ENCODE results near the gene NUP160. TPM values are rescaled to one million over a fixed set of nuclear protein-coding genes. Genes with fewer than 3 reads are reported as not detected.

NUP160 gene
- total and polyA plus RNA-seq, 10 of the 15 experiments (the other 5 are each of a cell fraction or from before 2014, with no cell fraction given), result 24.0 to 87.6 (median 54.6) TPM

DNA sequence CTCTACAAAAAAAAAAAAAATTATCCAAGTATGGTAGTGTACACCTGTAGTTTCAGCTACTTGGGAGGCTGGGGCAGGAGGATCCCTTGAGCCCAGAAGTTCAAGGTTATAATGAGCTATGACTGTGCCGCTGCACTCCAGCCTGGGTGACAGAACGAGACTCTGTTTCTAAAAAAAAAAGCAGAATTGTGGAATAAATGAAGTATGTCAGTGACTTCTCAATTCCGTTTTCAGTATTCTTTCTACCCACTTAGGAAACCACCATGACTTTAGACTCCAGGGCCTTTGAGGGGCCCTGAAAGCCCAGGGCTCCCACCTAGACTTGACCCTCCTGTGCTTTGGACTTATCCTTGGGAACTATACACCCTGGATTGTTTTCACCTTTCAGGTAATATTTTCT lies 6.5 kb upstream of the NUP160 start (continued):
- TF ChIP-seq, protein P1, sequence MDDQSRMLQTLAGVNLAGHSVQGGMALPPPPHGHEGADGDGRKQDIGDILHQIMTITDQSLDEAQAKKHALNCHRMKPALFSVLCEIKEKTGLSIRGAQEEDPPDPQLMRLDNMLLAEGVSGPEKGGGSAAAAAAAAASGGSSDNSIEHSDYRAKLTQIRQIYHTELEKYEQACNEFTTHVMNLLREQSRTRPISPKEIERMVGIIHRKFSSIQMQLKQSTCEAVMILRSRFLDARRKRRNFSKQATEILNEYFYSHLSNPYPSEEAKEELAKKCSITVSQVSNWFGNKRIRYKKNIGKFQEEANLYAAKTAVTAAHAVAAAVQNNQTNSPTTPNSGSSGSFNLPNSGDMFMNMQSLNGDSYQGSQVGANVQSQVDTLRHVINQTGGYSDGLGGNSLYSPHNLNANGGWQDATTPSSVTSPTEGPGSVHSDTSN (IDR thresholded peaks at IDR 0.05; ENCODE audit: insufficient replicate concordance, low read depth, low read length), result no peak
- TF ChIP-seq ETV6 (conservative IDR thresholded peaks at IDR 0.05 in 1 of 2, IDR thresholded peaks at IDR 0.05 in 1 of 2; ENCODE audit: borderline replicate concordance in 1 of 2, low read depth in 1 of 2), result peak in 1 of 2 experiments; percentile 49; a peak in 1 of 4 replicates
- no peak for TF ChIP-seq NR2C1 (IDR thresholded peaks at IDR 0.05)
- TF ChIP-seq ZNF274 (IDR thresholded peaks at IDR 0.05; ENCODE audit: insufficient read depth, insufficient read length), result no peak
- TF ChIP-seq POLR2AphosphoS5 (IDR thresholded peaks at IDR 0.05; ENCODE audit: low read length), result no peak
- TF ChIP-seq SMARCA5 (IDR thresholded peaks at IDR 0.05), result no peak
- TF ChIP-seq BHLHE40 (IDR thresholded peaks at IDR 0.05; ENCODE audit: borderline replicate concordance in 1 of 2, low read depth in 2 of 2, low read length in 1 of 2), result peak in 1 of 2 experiments; percentile 5; a peak in 1 of 4 replicates
- peak; percentile 56 for TF ChIP-seq IKZF1 (conservative IDR thresholded peaks at IDR 0.05)
- TF ChIP-seq MYC (IDR thresholded peaks at IDR 0.05; ENCODE audit: insufficient read depth, insufficient read length, insufficient replicate concordance, low read length, severe bottlenecking), result no peak
- no peak for TF ChIP-seq NFYB (IDR thresholded peaks at IDR 0.05; ENCODE audit: insufficient read depth, low read depth, low read length)
- TF ChIP-seq CEBPB (IDR thresholded peaks at IDR 0.05; ENCODE audit: borderline replicate concordance in 1 of 2, low read depth in 2 of 2, low read length in 2 of 2), result peak in 1 of 2 experiments; percentile 55; a peak in 1 of 4 replicates
- TF ChIP-seq, protein P2, sequence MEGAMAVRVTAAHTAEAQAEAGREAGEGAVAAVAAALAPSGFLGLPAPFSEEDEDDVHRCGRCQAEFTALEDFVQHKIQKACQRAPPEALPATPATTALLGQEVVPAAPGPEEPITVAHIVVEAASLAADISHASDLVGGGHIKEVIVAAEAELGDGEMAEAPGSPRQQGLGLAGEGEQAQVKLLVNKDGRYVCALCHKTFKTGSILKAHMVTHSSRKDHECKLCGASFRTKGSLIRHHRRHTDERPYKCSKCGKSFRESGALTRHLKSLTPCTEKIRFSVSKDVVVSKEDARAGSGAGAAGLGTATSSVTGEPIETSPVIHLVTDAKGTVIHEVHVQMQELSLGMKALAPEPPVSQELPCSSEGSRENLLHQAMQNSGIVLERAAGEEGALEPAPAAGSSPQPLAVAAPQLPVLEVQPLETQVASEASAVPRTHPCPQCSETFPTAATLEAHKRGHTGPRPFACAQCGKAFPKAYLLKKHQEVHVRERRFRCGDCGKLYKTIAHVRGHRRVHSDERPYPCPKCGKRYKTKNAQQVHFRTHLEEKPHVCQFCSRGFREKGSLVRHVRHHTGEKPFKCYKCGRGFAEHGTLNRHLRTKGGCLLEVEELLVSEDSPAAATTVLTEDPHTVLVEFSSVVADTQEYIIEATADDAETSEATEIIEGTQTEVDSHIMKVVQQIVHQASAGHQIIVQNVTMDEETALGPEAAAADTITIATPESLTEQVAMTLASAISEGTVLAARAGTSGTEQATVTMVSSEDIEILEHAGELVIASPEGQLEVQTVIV (IDR thresholded peaks at IDR 0.05; ENCODE audit: borderline replicate concordance, partially characterized antibody), result no peak
- no peak for TF ChIP-seq NRF1 (conservative IDR thresholded peaks at IDR 0.05; ENCODE audit: low read depth, low read length)
- peak; percentile 77 for TF ChIP-seq NFIC (IDR thresholded peaks at IDR 0.05; ENCODE audit: low read depth, low read length)
- TF ChIP-seq CBX5 (IDR thresholded peaks at IDR 0.05; ENCODE audit: low read depth), result no peak
- TF ChIP-seq EP300 (IDR thresholded peaks at IDR 0.05; ENCODE audit: borderline replicate concordance in 1 of 2, control insufficient read depth in 1 of 2, low read depth in 2 of 2, low read length in 2 of 2), result peak; percentile 33 to 77; a peak in 3 of 4 replicates
- TF ChIP-seq, protein P3, sequence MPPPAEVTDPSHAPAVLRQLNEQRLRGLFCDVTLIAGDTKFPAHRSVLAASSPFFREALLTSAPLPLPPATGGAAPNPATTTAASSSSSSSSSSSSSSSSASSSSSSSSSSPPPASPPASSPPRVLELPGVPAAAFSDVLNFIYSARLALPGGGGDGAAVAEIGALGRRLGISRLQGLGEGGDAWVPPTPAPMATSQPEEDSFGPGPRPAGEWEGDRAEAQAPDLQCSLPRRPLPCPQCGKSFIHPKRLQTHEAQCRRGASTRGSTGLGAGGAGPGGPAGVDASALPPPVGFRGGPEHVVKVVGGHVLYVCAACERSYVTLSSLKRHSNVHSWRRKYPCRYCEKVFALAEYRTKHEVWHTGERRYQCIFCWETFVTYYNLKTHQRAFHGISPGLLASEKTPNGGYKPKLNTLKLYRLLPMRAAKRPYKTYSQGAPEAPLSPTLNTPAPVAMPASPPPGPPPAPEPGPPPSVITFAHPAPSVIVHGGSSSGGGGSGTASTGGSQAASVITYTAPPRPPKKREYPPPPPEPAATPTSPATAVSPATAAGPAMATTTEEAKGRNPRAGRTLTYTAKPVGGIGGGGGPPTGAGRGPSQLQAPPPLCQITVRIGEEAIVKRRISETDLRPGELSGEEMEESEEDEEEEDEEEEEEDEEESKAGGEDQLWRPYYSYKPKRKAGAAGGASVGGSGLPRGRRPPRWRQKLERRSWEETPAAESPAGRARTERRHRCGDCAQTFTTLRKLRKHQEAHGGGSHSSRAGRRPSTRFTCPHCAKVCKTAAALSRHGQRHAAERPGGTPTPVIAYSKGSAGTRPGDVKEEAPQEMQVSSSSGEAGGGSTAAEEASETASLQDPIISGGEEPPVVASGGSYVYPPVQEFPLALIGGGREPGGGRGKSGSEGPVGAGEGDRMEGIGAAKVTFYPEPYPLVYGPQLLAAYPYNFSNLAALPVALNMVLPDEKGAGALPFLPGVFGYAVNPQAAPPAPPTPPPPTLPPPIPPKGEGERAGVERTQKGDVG (CRISPR knock-in tag; IDR thresholded peaks at IDR 0.05), result no peak
- no peak for TF ChIP-seq POLR2A (IDR thresholded peaks at IDR 0.05; ENCODE audit: low read depth, low read length)
- TF ChIP-seq SMC3 (IDR thresholded peaks at IDR 0.05; ENCODE audit: borderline replicate concordance, low read length), result no peak
- TF ChIP-seq, protein P4, sequence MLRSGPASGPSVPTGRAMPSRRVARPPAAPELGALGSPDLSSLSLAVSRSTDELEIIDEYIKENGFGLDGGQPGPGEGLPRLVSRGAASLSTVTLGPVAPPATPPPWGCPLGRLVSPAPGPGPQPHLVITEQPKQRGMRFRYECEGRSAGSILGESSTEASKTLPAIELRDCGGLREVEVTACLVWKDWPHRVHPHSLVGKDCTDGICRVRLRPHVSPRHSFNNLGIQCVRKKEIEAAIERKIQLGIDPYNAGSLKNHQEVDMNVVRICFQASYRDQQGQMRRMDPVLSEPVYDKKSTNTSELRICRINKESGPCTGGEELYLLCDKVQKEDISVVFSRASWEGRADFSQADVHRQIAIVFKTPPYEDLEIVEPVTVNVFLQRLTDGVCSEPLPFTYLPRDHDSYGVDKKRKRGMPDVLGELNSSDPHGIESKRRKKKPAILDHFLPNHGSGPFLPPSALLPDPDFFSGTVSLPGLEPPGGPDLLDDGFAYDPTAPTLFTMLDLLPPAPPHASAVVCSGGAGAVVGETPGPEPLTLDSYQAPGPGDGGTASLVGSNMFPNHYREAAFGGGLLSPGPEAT (IDR thresholded peaks at IDR 0.05; ENCODE audit: low read depth), result peak; percentile 75
- no peak for TF ChIP-seq FOS (IDR thresholded peaks at IDR 0.05; ENCODE audit: borderline replicate concordance, extremely low read depth, insufficient read length)
- TF ChIP-seq BACH1 (IDR thresholded peaks at IDR 0.05; ENCODE audit: borderline replicate concordance), result no peak

Data from GM12878 (cell line).